PC-3 (cell line): Measurements from ENCODE around the gene IER5L. TPM values are rescaled to one million over a fixed set of nuclear protein-coding genes. Genes with fewer than 3 reads are reported as not detected.

Experiments used
- ATAC-seq: fragments of 200-7000 bp; cut with Tn5 transposase; 2 replicates; pipeline ENCODE4 v1.9.1; 2020; ENCODE audit warnings: mild to moderate bottlenecking, moderate library complexity
- BruUV-seq: library from RNA; stranded (reverse); fragments of 400-500 nt; replicated peaks from 2 replicates; lab custom pipeline; 2021; lab: Mats Ljungman, UMichigan
- CTCF ChIA-PET: fragments of 300-600 bp; sonication (Branson Sonifier 250); formaldehyde crosslinking; loops from one replicate; lab custom pipeline; 2022; ENCODE audit warnings: antibody characterized with exemption; lab: Charles Lee
- POLR2A ChIA-PET: fragments of 300-600 bp; sonication (Branson Sonifier 250); formaldehyde crosslinking; loops from one replicate; lab custom pipeline; 2022; ENCODE audit warnings: antibody characterized with exemption; ENCODE audit not compliant: unreplicated experiment; lab: Charles Lee
- DNase-seq: peaks from one replicate; pipeline ENCODE4 v3.0.0-alpha.2; 2015
- H2AFZ ChIP-seq: fragments of 300-600 bp; sonication (generic); 2 replicates; pipeline ENCODE4 v1.6.0; 2016; ENCODE audit warnings: antibody characterized with exemption, low read length
- H3F3A ChIP-seq: fragments of 300-600 bp; sonication (generic); one replicate; pipeline ENCODE4 v1.6.0; 2017; ENCODE audit warnings: antibody characterized with exemption, low read length, control low read depth, mild to moderate bottlenecking; ENCODE audit not compliant: unreplicated experiment
- H3K27ac ChIP-seq: fragments of 300-600 bp; sonication (generic); 2 replicates; pipeline ENCODE4 v1.5.1; 2016; ENCODE audit warnings: mild to moderate bottlenecking, low read length
- H3K27me3 ChIP-seq: fragments of 300-600 bp; sonication (generic); 2 replicates; pipeline ENCODE4 v1.6.1; 2016; ENCODE audit warnings: low read length, mixed read lengths
- H3K36me3 ChIP-seq: fragments of 300-600 bp; sonication (generic); 2 replicates; pipeline ENCODE4 v1.6.1; 2016; ENCODE audit warnings: low read depth, mixed run types, low read length, mixed read lengths
- H3K4me1 ChIP-seq: fragments of 300-600 bp; sonication (generic); 2 replicates; pipeline ENCODE4 v1.5.1; 2016; ENCODE audit warnings: low read length; ENCODE audit not compliant: insufficient read depth
- H3K4me2 ChIP-seq: fragments of 300-600 bp; sonication (generic); 2 replicates; pipeline ENCODE4 v1.6.0; 2016; ENCODE audit warnings: low read length
- H3K4me3 ChIP-seq: fragments of 300-600 bp; sonication (generic); 2 replicates; pipeline ENCODE4 v1.5.1; 2016; ENCODE audit warnings: mild to moderate bottlenecking, low read length, mixed read lengths
- H3K79me2 ChIP-seq: fragments of 300-600 bp; sonication (generic); 2 replicates; pipeline ENCODE4 v1.6.1; 2017; ENCODE audit warnings: low read length, mixed read lengths
- H3K9ac ChIP-seq: fragments of 300-600 bp; sonication (generic); 2 replicates; pipeline ENCODE4 v1.6.0; 2016; ENCODE audit warnings: mild to moderate bottlenecking, low read length
- H3K9me2 ChIP-seq: fragments of 300-600 bp; sonication (generic); replicated peaks from 2 replicates; pipeline ENCODE4 v1.6.1; 2016; ENCODE audit warnings: mixed run types, low read length, mixed read lengths
- H3K9me3 ChIP-seq: fragments of 300-600 bp; sonication (generic); 2 replicates; pipeline ENCODE4 v1.6.1; 2016; ENCODE audit warnings: low read length, mixed read lengths
- H4K20me1 ChIP-seq: fragments of 300-600 bp; sonication (generic); 2 replicates; pipeline ENCODE4 v1.6.1; 2016; ENCODE audit warnings: low read length, mixed read lengths
- CTCF ChIP-seq: fragments of 300-600 bp; sonication (generic); conservative IDR thresholded peaks from 2 replicates; pipeline ENCODE4 v1.5.1; 2017; ENCODE audit warnings: antibody characterized with exemption, low read depth, mild to moderate bottlenecking, low read length
- EZH2 ChIP-seq: fragments of 300-600 bp; sonication (generic); IDR thresholded peaks from one replicate; pipeline ENCODE4 v1.6.1; 2017; ENCODE audit warnings: antibody characterized with exemption, mild to moderate bottlenecking, low read length; ENCODE audit not compliant: unreplicated experiment
- EZH2phosphoT487 ChIP-seq: fragments of 300-600 bp; sonication (generic); IDR thresholded peaks from 2 replicates; pipeline ENCODE4 v1.6.1; 2018; ENCODE audit warnings: mild to moderate bottlenecking, antibody characterized with exemption, low read length, borderline replicate concordance
- intact Hi-C: fragments of 100-400 bp; cut with micrococcal nuclease; formaldehyde crosslinking; loops from 2 replicates; pipeline ENCODE4 v1.9.0; 2023
- total RNA-seq: library from RNA; depleted of rRNA; stranded (reverse); fragments of >200 nt; gene quantifications from 2 replicates; pipeline ENCODE4 v1.2.3, GENCODE V29; 2014

Gene IER5L
- total RNA-seq, 1 experiment from 2014 or later = 46.1 TPM

GRCh38 chr9:129162497-129163197 lies 15.4 kb downstream of the IER5L start:
- DNase-seq = no peak
- intact Hi-C loops = no loop called here
- Histone ChIP-seq H3K27me3 (no peaks in the 10 kb centered on the region), H3K36me3 (no peaks in the 10 kb centered on the region), H3K9ac (no peak overlapping the region), H3K9me2 (no peaks in the 10 kb centered on the region), H3K4me3 (no peak overlapping the region), H3K9me3 (no peaks in the 10 kb centered on the region), H3K4me2 (no peak overlapping the region), H3K79me2 (no peaks in the 10 kb centered on the region), H3F3A (no peaks in the 10 kb centered on the region), H2AFZ (no peak overlapping the region), H3K4me1 (peaks cover 16% of the 10 kb centered on the region), H3K27ac (no peak overlapping the region), H4K20me1 (no peaks in the 10 kb centered on the region)
- ChIA-PET POLR2A (no interaction called here), CTCF (no interaction called here)
- ATAC-seq = no peak
- TF ChIP-seq EZH2 (no peak), CTCF (no peak), EZH2phosphoT487 (no peak)
- no TSS peak for BruUV-seq

- no peak overlapping the region for H3K9ac ChIP-seq
- H3K27me3 ChIP-seq = no peaks in the 10 kb centered on the region
- intact Hi-C loops = no loop called here
- no peak overlapping the region for H3K4me3 ChIP-seq
- no peak overlapping the region for H3K27ac ChIP-seq
- ATAC-seq (no peak), DNase-seq (no peak)
- TF ChIP-seq EZH2phosphoT487 = no peak
- TF ChIP-seq CTCF = no peak
- no peak for TF ChIP-seq EZH2
- H2AFZ ChIP-seq = no peak overlapping the region
- H3K9me2 ChIP-seq = no peaks in the 10 kb centered on the region
- no peak overlapping the region for H3K4me2 ChIP-seq
- H4K20me1 ChIP-seq = no peaks in the 10 kb centered on the region
- no peaks in the 10 kb centered on the region for H3F3A ChIP-seq
- no peaks in the 10 kb centered on the region for H3K79me2 ChIP-seq
- ChIA-PET POLR2A (no interaction called here), CTCF (interaction anchor here (0.6 kb wide), 2 partner anchors 25 to 332 kb away, joined by 4 to 5 read pairs; partner anchors contain the start of gene SPOUT1)
- H3K4me1 ChIP-seq = peaks cover 5% of the 10 kb centered on the region
- BruUV-seq = no TSS peak
- H3K36me3 ChIP-seq = no peaks in the 10 kb centered on the region
- no peaks in the 10 kb centered on the region for H3K9me3 ChIP-seq
These were observed 16.6 kb downstream of the IER5L start for GRCh38 chr9:129161534-129161837.

- POLR2A ChIA-PET = no interaction called here
- Histone ChIP-seq H3K27ac (no peak overlapping the region), H4K20me1 (no peaks in the 10 kb centered on the region), H3K27me3 (no peaks in the 10 kb centered on the region), H2AFZ (no peak overlapping the region), H3K36me3 (no peaks in the 10 kb centered on the region), H3K79me2 (no peaks in the 10 kb centered on the region), H3K4me3 (no peak overlapping the region), H3K4me2 (no peak overlapping the region), H3K9me3 (no peaks in the 10 kb centered on the region), H3K4me1 (no peaks in the 10 kb centered on the region), H3K9ac (no peak overlapping the region), H3F3A (no peaks in the 10 kb centered on the region), H3K9me2 (no peaks in the 10 kb centered on the region)
- CTCF ChIA-PET = interaction anchor here (0.6 kb wide), 2 partner anchors 25 to 331 kb away, joined by 4 to 5 read pairs; partner anchors contain the start of gene SPOUT1
- no peak for TF ChIP-seq EZH2
- TF ChIP-seq CTCF = no peak
- no peak for TF ChIP-seq EZH2phosphoT487
- BruUV-seq = no TSS peak
- ATAC-seq = no peak
- DNase-seq = no peak
- intact Hi-C loops = no loop called here
These were observed 17.1 kb downstream of the IER5L start for GRCh38 chr9:129160712-129161533.
